Measurements from ENCODE around the gene DENND2D. TPM values are rescaled to one million over a fixed set of nuclear protein-coding genes. Genes with fewer than 3 reads are reported as not detected.

The DENND2D gene
- total RNA-seq, 1 donor from 2014 or later: not detected

DNA sequence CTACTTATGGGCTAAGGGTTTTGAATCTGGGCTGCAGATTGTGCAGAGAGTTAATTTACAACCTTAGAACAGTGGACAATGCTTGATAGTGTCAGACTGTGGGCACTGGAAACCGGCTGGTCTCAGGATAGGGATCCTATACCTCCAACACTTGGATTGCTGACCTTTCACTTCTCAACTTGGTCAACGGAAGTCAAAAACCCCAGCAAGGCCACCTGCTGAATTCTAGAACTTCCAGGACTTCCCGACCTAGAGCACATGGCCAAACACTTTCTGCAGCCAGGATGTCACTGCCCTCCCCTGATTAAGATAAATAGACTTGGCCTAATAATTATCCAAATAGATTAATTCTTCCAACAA lies 336 bp upstream of the DENND2D start:
- no peak overlapping the region for H3K27ac Mint-ChIP-seq (ENCODE audit: unreplicated experiment)
- peaks cover 2% of the 10 kb centered on the region for H3K4me1 Mint-ChIP-seq (ENCODE audit: low read depth, unreplicated experiment)
- TF ChIP-seq CTCF (IDR thresholded peaks at IDR 0.05; ENCODE audit: partially characterized antibody, unreplicated experiment): no peak
- H3K27me3 Mint-ChIP-seq (ENCODE audit: unreplicated experiment): peaks cover 14% of the 10 kb centered on the region
- peaks cover 4% of the 10 kb centered on the region for H3K36me3 Mint-ChIP-seq (ENCODE audit: unreplicated experiment)
- peaks cover 3% of the 10 kb centered on the region for H3K9me3 Mint-ChIP-seq (ENCODE audit: unreplicated experiment)
- DNase-seq: no peak
- no peak overlapping the region for H3K4me3 Mint-ChIP-seq (ENCODE audit: unreplicated experiment)

DNA sequence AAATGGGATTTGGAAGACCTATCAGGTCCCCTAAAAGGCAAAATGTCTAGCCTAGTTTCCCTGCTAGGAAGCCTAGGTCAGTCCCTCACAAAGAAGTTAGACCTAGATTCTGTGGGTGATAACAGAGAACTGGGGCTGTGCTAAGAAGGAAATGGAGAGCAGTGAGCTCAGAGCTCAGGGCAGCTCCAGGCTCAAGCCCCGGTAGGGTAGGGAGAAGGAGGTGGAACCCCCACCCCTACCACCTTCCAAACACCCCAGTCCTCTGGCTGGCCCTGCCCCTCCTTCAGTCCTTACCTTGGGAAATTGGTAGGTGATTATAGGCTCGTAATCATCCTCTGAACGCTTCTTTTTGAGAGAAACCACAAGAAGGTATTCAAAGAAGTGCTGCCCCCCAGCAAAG lies 1.1 kb downstream of the DENND2D start:
- H3K27me3 Mint-ChIP-seq (ENCODE audit: unreplicated experiment): peaks cover 11% of the 10 kb centered on the region
- H3K27ac Mint-ChIP-seq (ENCODE audit: unreplicated experiment): no peak overlapping the region
- no peak for DNase-seq
- peaks cover 3% of the 10 kb centered on the region for H3K9me3 Mint-ChIP-seq (ENCODE audit: unreplicated experiment)
- TF ChIP-seq CTCF (IDR thresholded peaks at IDR 0.05; ENCODE audit: partially characterized antibody, unreplicated experiment): no peak
- peaks cover 5% of the 10 kb centered on the region for H3K4me1 Mint-ChIP-seq (ENCODE audit: low read depth, unreplicated experiment)
- H3K4me3 Mint-ChIP-seq (ENCODE audit: unreplicated experiment): no peak overlapping the region
- H3K36me3 Mint-ChIP-seq (ENCODE audit: unreplicated experiment): no peaks in the 10 kb centered on the region

GRCh38 chr1:111198836-111199235 lies 1.6 kb downstream of the DENND2D start:
- no peak overlapping the region for H3K4me3 Mint-ChIP-seq (ENCODE audit: unreplicated experiment)
- H3K27ac Mint-ChIP-seq (ENCODE audit: unreplicated experiment): no peak overlapping the region
- DNase-seq: no peak
- H3K9me3 Mint-ChIP-seq (ENCODE audit: unreplicated experiment): peaks cover 3% of the 10 kb centered on the region
- no peaks in the 10 kb centered on the region for H3K36me3 Mint-ChIP-seq (ENCODE audit: unreplicated experiment)
- peaks cover 5% of the 10 kb centered on the region for H3K4me1 Mint-ChIP-seq (ENCODE audit: low read depth, unreplicated experiment)
- peaks cover 11% of the 10 kb centered on the region for H3K27me3 Mint-ChIP-seq (ENCODE audit: unreplicated experiment)
- no peak for TF ChIP-seq CTCF (IDR thresholded peaks at IDR 0.05; ENCODE audit: partially characterized antibody, unreplicated experiment)

DNA sequence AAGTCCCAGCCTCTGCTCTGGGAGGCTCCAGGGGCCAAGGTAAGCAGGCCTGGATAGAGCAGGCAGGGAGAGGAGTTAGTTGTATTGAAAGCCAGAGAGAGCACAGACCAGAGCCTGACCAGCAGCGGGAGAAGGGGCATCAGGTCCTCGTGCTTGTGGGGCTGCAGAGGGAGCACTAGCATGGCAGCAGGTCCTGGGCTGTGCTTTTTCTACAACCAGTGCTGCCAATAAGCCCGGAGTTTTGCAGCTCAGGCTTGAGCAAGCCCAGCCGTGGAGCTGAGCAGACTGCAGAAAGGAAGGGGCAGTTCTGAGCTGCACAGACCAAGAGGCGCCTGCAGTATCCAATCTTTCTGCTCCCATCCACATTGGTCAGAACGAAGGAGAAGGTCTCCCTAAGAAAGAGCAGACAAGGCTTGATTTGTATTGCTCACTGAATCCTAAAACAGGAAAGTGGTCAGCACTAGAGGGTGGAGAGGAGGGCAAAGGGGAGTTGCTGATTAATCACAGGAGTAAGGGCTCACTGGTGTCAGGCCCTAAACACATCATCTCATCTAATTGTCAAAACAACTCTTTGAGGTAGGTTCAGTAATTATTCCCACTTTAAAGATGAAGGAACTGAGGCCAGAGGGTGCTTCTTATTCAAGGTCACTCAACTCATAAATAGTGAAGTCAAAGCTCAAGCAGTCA lies 2.7 kb downstream of the DENND2D start:
- H3K4me1 Mint-ChIP-seq (ENCODE audit: low read depth, unreplicated experiment): peaks cover 7% of the 10 kb centered on the region
- peaks cover 3% of the 10 kb centered on the region for H3K9me3 Mint-ChIP-seq (ENCODE audit: unreplicated experiment)
- H3K27me3 Mint-ChIP-seq (ENCODE audit: unreplicated experiment): peaks cover 8% of the 10 kb centered on the region
- no peak overlapping the region for H3K27ac Mint-ChIP-seq (ENCODE audit: unreplicated experiment)
- no peak overlapping the region for H3K4me3 Mint-ChIP-seq (ENCODE audit: unreplicated experiment)
- TF ChIP-seq CTCF (IDR thresholded peaks at IDR 0.05; ENCODE audit: partially characterized antibody, unreplicated experiment): peak; percentile 20
- H3K36me3 Mint-ChIP-seq (ENCODE audit: unreplicated experiment): no peaks in the 10 kb centered on the region
- peak; percentile 43 for DNase-seq

DNA sequence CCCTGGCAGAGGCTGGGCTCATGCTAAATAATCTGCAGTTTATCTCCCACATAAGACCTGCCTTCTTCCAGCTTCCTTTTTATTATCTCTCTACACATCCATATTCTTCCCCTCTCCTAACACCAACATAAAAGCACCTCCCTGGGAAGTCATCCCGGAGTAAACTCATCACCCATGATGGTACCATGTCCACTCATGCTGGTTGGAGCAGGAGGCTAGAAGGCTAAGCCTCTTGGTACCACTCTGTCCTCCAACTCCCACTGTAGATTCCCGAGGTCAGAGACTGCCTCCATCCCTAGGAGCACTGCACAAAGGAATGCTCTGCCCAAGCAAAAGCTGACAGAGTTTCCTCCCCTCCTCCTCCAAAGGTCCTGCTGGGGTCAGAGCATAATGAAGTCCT lies 4.2 kb downstream of the DENND2D start:
- Mint-ChIP-seq H3K36me3 (ENCODE audit: unreplicated experiment) (no peaks in the 10 kb centered on the region), H3K27ac (ENCODE audit: unreplicated experiment) (no peak overlapping the region), H3K9me3 (ENCODE audit: unreplicated experiment) (peaks cover 3% of the 10 kb centered on the region), H3K4me1 (ENCODE audit: low read depth, unreplicated experiment) (peaks cover 7% of the 10 kb centered on the region), H3K27me3 (ENCODE audit: unreplicated experiment) (peaks cover 5% of the 10 kb centered on the region), H3K4me3 (ENCODE audit: unreplicated experiment) (no peak overlapping the region)
- TF ChIP-seq CTCF (IDR thresholded peaks at IDR 0.05; ENCODE audit: partially characterized antibody, unreplicated experiment): no peak
- DNase-seq: no peak

All from glutamatergic neuron (in vitro differentiated cells).